SU-DHL-6 (cell line): ENCODE data around the gene KSR2.

Experiments
- H2AFZ ChIP-seq: fragments of 200-600 bp; sonication (generic); 2 replicates; pipeline ENCODE4 v1.6.1; 2014; ENCODE audit warnings: low read depth, mild to moderate bottlenecking, moderate library complexity, mixed read lengths, antibody characterized with exemption, low read length; ENCODE audit not compliant: severe bottlenecking
- H3F3A ChIP-seq: fragments of 200-600 bp; shearing (Covaris generic); 2 replicates; pipeline ENCODE4 v1.6.0; 2016; ENCODE audit warnings: antibody characterized with exemption, mild to moderate bottlenecking; ENCODE audit not compliant: insufficient read depth
- H3K27ac ChIP-seq: fragments of 200-600 bp; sonication (generic); 2 replicates; pipeline ENCODE4 v1.5.1; 2016; ENCODE audit warnings: low read depth, mild to moderate bottlenecking, low read length, moderate library complexity, mixed read lengths
- H3K27me3 ChIP-seq: fragments of 200-600 bp; sonication (generic), shearing (Covaris generic); 2 replicates; pipeline ENCODE4 v1.6.0; 2014; ENCODE audit warnings: mild to moderate bottlenecking, low read length
- H3K36me3 ChIP-seq: fragments of 200-600 bp; sonication (generic); 2 replicates; pipeline ENCODE4 v1.6.1; 2014; ENCODE audit warnings: mild to moderate bottlenecking, low read length, mixed read lengths
- H3K4me2 ChIP-seq: fragments of 300-600, 200-600 bp; shearing (Covaris generic), sonication (generic); 2 replicates; pipeline ENCODE4 v1.6.0; 2014; ENCODE audit warnings: low read length, low read depth, mild to moderate bottlenecking; ENCODE audit not compliant: poor library complexity, severe bottlenecking
- H3K4me3 ChIP-seq: fragments of 200-600 bp; sonication (generic); 2 replicates; pipeline ENCODE4 v1.5.1; 2014; ENCODE audit warnings: antibody characterized with exemption, low read length, mild to moderate bottlenecking, mixed read lengths; ENCODE audit not compliant: insufficient read depth, poor library complexity, severe bottlenecking
- H3K79me2 ChIP-seq: fragments of 200-600 bp; sonication (generic); 2 replicates; pipeline ENCODE4 v1.6.1; 2014; ENCODE audit warnings: mild to moderate bottlenecking, low read length, moderate library complexity; ENCODE audit not compliant: insufficient read depth
- H3K9ac ChIP-seq: fragments of 200-600 bp; sonication (generic); 2 replicates; pipeline ENCODE4 v1.7.0; 2014; ENCODE audit warnings: mild to moderate bottlenecking, low read length
- H3K9me2 ChIP-seq: fragments of 200-600 bp; sonication (generic); replicated peaks from 2 replicates; pipeline ENCODE4 v1.6.1; 2014; ENCODE audit warnings: low read length; ENCODE audit not compliant: insufficient read depth
- H3K9me3 ChIP-seq: fragments of 200-600 bp; sonication (generic); 2 replicates; pipeline ENCODE4 v1.6.1; 2014; ENCODE audit warnings: low read length, mixed read lengths; ENCODE audit not compliant: insufficient read depth
- H4K20me1 ChIP-seq: fragments of 200-600 bp; sonication (generic); 2 replicates; pipeline ENCODE4 v1.6.1; 2014; ENCODE audit warnings: low read depth, mild to moderate bottlenecking, antibody characterized with exemption, low read length, moderate library complexity, mixed read lengths
- CTCF ChIP-seq: fragments of 200-600 bp; sonication (generic); IDR thresholded peaks from one replicate; pipeline ENCODE4 v1.5.1; 2017; ENCODE audit warnings: antibody characterized with exemption, mild to moderate bottlenecking, low read length, moderate library complexity; ENCODE audit not compliant: insufficient read depth, poor library complexity, severe bottlenecking
- EZH2phosphoT487 ChIP-seq: fragments of 200-600 bp; sonication (generic), shearing (Covaris generic); conservative IDR thresholded peaks from 2 replicates; pipeline ENCODE4 v1.6.1; 2018; ENCODE audit warnings: mild to moderate bottlenecking, antibody characterized with exemption, low read length, moderate library complexity, mixed read lengths

The KSR2 gene

GRCh38 chr12:117409286-117409685 lies 559.5 kb downstream of the KSR2 start:
- H3K4me3 ChIP-seq, result no peak overlapping the region
- TF ChIP-seq CTCF (no peak), EZH2phosphoT487 (no peak)
- no peak overlapping the region for H3K9ac ChIP-seq

GRCh38 chr12:117408161-117408791 lies 560.5 kb downstream of the KSR2 start:
- no peak overlapping the region for H3K9ac ChIP-seq
- TF ChIP-seq CTCF (no peak), EZH2phosphoT487 (no peak)

More at GRCh38 chr12:117409286-117409685, 559.5 kb downstream of the KSR2 start:
- Histone ChIP-seq H2AFZ (no peak overlapping the region), H3K9me2 (no peaks in the 10 kb centered on the region), H3K9me3 (no peaks in the 10 kb centered on the region), H3K36me3 (no peaks in the 10 kb centered on the region), H3K27ac (no peak overlapping the region), H4K20me1 (no peaks in the 10 kb centered on the region), H3K27me3 (no peaks in the 10 kb centered on the region), H3F3A (no peaks in the 10 kb centered on the region), H3K4me2 (no peak overlapping the region), H3K79me2 (no peaks in the 10 kb centered on the region)

GRCh38 chr12:117404940-117405339 lies 563.9 kb downstream of the KSR2 start:
- H3K9ac ChIP-seq, result no peak overlapping the region

More at GRCh38 chr12:117408161-117408791, 560.5 kb downstream of the KSR2 start:
- H3F3A ChIP-seq, result no peaks in the 10 kb centered on the region
- H3K4me2 ChIP-seq, result no peak overlapping the region
- no peaks in the 10 kb centered on the region for H3K9me2 ChIP-seq
- H3K4me3 ChIP-seq, result no peak overlapping the region
- H4K20me1 ChIP-seq, result no peaks in the 10 kb centered on the region
- H3K36me3 ChIP-seq, result no peaks in the 10 kb centered on the region
- H3K79me2 ChIP-seq, result no peaks in the 10 kb centered on the region
- H3K9me3 ChIP-seq, result no peaks in the 10 kb centered on the region
- H2AFZ ChIP-seq, result no peak overlapping the region
- no peaks in the 10 kb centered on the region for H3K27me3 ChIP-seq
- H3K27ac ChIP-seq, result no peak overlapping the region

More at GRCh38 chr12:117404940-117405339, 563.9 kb downstream of the KSR2 start:
- Histone ChIP-seq H3K4me2 (no peak overlapping the region), H3K9me2 (no peaks in the 10 kb centered on the region), H4K20me1 (no peaks in the 10 kb centered on the region), H3K27me3 (no peaks in the 10 kb centered on the region), H3K79me2 (no peaks in the 10 kb centered on the region), H3K9me3 (no peaks in the 10 kb centered on the region), H3K27ac (no peak overlapping the region), H2AFZ (no peak overlapping the region), H3K4me3 (no peak overlapping the region), H3K36me3 (no peaks in the 10 kb centered on the region), H3F3A (no peaks in the 10 kb centered on the region)
- TF ChIP-seq EZH2phosphoT487 (no peak), CTCF (no peak)
